Duodenal mucosa (tissue), 2 donors: ENCODE results near the gene MGAT3.
A peak's percentile ranks its signal among the peaks of the same experiment; 100 is the strongest.

Experiments
- H3K27ac ChIP-seq: one replicate; pipeline ENCODE4 v1.7.0; 2013; ENCODE audit warnings: low read depth, low read length
- H3K27me3 ChIP-seq, 2 donors: one replicate each; pipeline ENCODE4 v1.7.0; 2013; ENCODE audit warnings: low read length in 2 of 2, control low read depth in 1 of 2; ENCODE audit not compliant: insufficient read depth in 2 of 2, control insufficient read depth in 1 of 2
- H3K36me3 ChIP-seq, 2 donors: one replicate each; pipeline ENCODE4 v1.7.0; 2013; ENCODE audit warnings: low read length in 2 of 2, control low read depth in 1 of 2; ENCODE audit not compliant: insufficient read depth in 2 of 2, control insufficient read depth in 1 of 2
- H3K4me1 ChIP-seq, 2 donors: one replicate each; pipeline ENCODE4 v1.7.0; 2013; ENCODE audit warnings: low read length in 2 of 2, control low read depth in 1 of 2; ENCODE audit not compliant: insufficient read depth in 2 of 2, control insufficient read depth in 1 of 2
- H3K4me3 ChIP-seq, 2 donors: one replicate each; pipeline ENCODE4 v1.7.0; 2013; ENCODE audit warnings: low read length in 2 of 2, low read depth in 1 of 2
- H3K9ac ChIP-seq, 2 donors: one replicate each; pipeline ENCODE4 v1.7.0; 2013; ENCODE audit warnings: low read length in 2 of 2, low read depth in 1 of 2
- H3K9me3 ChIP-seq, 2 donors: one replicate each; pipeline ENCODE4 v1.7.0; 2013; ENCODE audit warnings: low read length in 2 of 2, control low read depth in 1 of 2; ENCODE audit not compliant: control insufficient read depth in 1 of 2

The MGAT3 gene

GRCh38 chr22:39459681-39460080 is 2.9 kb downstream of the MGAT3 start:
- no peak overlapping the region for H3K27ac ChIP-seq
- no peak overlapping the region for H3K9ac ChIP-seq
- no peaks in the 10 kb centered on the region for H3K9me3 ChIP-seq
- H3K4me3 ChIP-seq, result no peak overlapping the region
- peaks cover 4 to 15% of the 10 kb centered on the region in 2 donors for H3K4me1 ChIP-seq
- peaks cover 19 to 24% of the 10 kb centered on the region in 2 donors for H3K27me3 ChIP-seq
- H3K36me3 ChIP-seq, result no peaks in the 10 kb centered on the region

GRCh38 chr22:39462443-39463221 is 5.8 kb downstream of the MGAT3 start:
- no peak overlapping the region for H3K4me3 ChIP-seq
- H3K9ac ChIP-seq, result no peak overlapping the region
- peaks cover 22 to 28% of the 10 kb centered on the region in 2 donors for H3K4me1 ChIP-seq
- no peaks in the 10 kb centered on the region for H3K36me3 ChIP-seq
- H3K27me3 ChIP-seq, result peaks cover 7 to 14% of the 10 kb centered on the region in 2 donors
- peak overlapping the region; percentile 26 for H3K27ac ChIP-seq
- H3K9me3 ChIP-seq, result no peaks in the 10 kb centered on the region

GRCh38 chr22:39463277-39463676 is 6.5 kb downstream of the MGAT3 start:
- no peak overlapping the region for H3K9ac ChIP-seq
- peaks cover 28 to 34% of the 10 kb centered on the region in 2 donors for H3K4me1 ChIP-seq
- H3K9me3 ChIP-seq, result no peaks in the 10 kb centered on the region
- H3K4me3 ChIP-seq, result no peak overlapping the region
- no peaks in the 10 kb centered on the region for H3K36me3 ChIP-seq
- peak overlapping the region; percentile 26 for H3K27ac ChIP-seq
- H3K27me3 ChIP-seq, result peaks cover 5 to 9% of the 10 kb centered on the region in 2 donors

DNA sequence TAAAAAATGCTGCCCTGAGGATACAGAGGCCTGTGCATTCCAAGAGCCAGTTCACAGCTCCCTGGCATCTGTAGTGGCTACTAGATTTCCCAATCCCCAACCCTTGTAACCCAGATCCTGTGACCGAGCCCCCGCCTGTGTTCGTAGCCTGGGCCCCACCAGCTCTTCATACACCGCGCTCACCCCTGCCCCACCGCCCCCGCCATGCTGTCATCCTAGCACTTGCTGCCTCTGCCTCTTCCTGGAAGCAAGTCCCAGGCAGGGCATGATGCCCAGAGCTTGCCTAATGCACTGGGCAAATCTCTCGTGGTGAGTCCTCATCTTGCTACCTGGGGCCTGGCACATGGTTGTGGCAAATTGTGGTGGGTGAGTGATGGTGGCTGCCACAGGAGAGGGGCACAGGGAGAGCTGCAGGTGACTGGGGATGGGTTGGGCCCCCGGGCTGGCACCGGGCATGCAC is 7.1 kb downstream of the MGAT3 start:
- Histone ChIP-seq H3K4me3 (no peak overlapping the region), H3K36me3 (no peaks in the 10 kb centered on the region), H3K27ac (no peak overlapping the region), H3K4me1 (peaks cover 35 to 40% of the 10 kb centered on the region in 2 donors), H3K27me3 (peaks cover 0 to 3% of the 10 kb centered on the region in 2 donors), H3K9ac (no peak overlapping the region), H3K9me3 (no peaks in the 10 kb centered on the region)

- Histone ChIP-seq H3K4me3 (peak overlapping the region in 1 of 2 donors; percentile 59), H3K9me3 (no peaks in the 10 kb centered on the region), H3K4me1 (peaks cover 59 to 62% of the 10 kb centered on the region in 2 donors), H3K9ac (peak overlapping the region in 1 of 2 donors; percentile 51), H3K27ac (peak overlapping the region; percentile 26), H3K27me3 (no peaks in the 10 kb centered on the region), H3K36me3 (no peaks in the 10 kb centered on the region)
Measured at GRCh38 chr22:39466228-39467006, 9.6 kb downstream of the MGAT3 start.

- Histone ChIP-seq H3K9ac (peak overlapping the region in 1 of 2 donors; percentile 38), H3K36me3 (no peaks in the 10 kb centered on the region), H3K4me3 (peak overlapping the region in 1 of 2 donors; percentile 59), H3K27me3 (no peaks in the 10 kb centered on the region), H3K4me1 (peaks cover 69% of the 10 kb centered on the region in 2 donors), H3K9me3 (no peaks in the 10 kb centered on the region), H3K27ac (peak overlapping the region; percentile 59)
Measured at GRCh38 chr22:39467390-39467895, 10.6 kb downstream of the MGAT3 start.

- Histone ChIP-seq H3K4me1 (peaks cover 79 to 82% of the 10 kb centered on the region in 2 donors), H3K9me3 (no peaks in the 10 kb centered on the region), H3K36me3 (no peaks in the 10 kb centered on the region), H3K9ac (peak overlapping the region; percentile 77 to 87), H3K4me3 (peak overlapping the region; percentile 65 to 67), H3K27me3 (no peaks in the 10 kb centered on the region), H3K27ac (peak overlapping the region; percentile 89)
Measured at GRCh38 chr22:39468487-39469325, 11.9 kb downstream of the MGAT3 start.

- no peaks in the 10 kb centered on the region for H3K36me3 ChIP-seq
- H3K9me3 ChIP-seq, result no peaks in the 10 kb centered on the region
- no peaks in the 10 kb centered on the region for H3K27me3 ChIP-seq
- peaks cover 82 to 87% of the 10 kb centered on the region in 2 donors for H3K4me1 ChIP-seq
- H3K27ac ChIP-seq, result peak overlapping the region; percentile 89
- peak overlapping the region; percentile 77 to 87 for H3K9ac ChIP-seq
- peak overlapping the region; percentile 65 to 67 for H3K4me3 ChIP-seq
Measured at GRCh38 chr22:39469326-39469680, 12.5 kb downstream of the MGAT3 start.

DNA sequence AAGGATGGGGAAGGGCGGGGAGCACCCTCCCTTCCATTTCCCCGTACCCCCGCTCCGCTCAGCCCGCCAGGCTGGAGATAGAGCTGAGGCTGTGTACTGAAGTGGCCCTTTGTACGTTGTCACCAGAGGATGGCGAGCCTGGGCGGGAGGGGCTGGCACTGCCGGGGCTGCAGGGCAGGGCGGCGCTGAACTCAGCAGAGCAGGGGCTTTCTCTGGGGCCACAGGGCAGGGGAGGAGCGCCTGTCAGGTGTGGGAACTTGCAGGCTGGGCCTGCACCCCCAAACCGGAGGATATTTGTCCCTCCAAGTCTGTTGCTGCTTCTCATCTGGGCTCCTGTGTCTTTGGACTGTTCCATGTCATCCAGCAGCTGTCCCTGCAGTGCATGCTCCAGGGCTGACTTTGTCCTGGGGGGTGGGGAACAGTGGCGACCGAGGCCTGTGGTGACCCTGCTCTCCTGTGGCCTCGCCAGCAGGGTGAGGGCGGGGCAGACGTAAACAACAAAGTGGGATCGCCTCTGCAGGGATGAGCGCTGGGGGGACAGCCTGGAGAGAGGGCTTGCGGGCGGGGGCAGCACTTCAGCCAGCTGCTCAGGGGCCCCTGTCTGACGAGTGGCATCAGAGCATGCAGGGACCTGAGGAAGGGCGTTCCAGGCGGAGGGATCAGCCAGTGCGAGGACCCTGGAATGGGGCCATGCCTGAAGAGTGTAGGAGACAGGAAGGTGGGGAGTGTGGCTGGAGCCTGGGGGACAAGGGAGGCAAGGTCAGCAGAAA is 13.1 kb downstream of the MGAT3 start:
- Histone ChIP-seq H3K27me3 (no peaks in the 10 kb centered on the region), H3K9ac (peak overlapping the region; percentile 77 to 87), H3K27ac (peak overlapping the region; percentile 89)

More for the DNA sequence above, 13.1 kb downstream of the MGAT3 start:
- Histone ChIP-seq H3K36me3 (no peaks in the 10 kb centered on the region), H3K4me1 (peaks cover 88 to 93% of the 10 kb centered on the region in 2 donors), H3K9me3 (no peaks in the 10 kb centered on the region), H3K4me3 (peak overlapping the region; percentile 65 to 67)
